Femur (tissue), 1 donor: ENCODE data around the gene CHSY1.
A peak's percentile ranks its signal among the peaks of the same experiment; 100 is the strongest.

Source experiments
- DNase-seq: peaks from one replicate; pipeline ENCODE4 v3.0.0-alpha.2; 2017

Gene CHSY1

DNA sequence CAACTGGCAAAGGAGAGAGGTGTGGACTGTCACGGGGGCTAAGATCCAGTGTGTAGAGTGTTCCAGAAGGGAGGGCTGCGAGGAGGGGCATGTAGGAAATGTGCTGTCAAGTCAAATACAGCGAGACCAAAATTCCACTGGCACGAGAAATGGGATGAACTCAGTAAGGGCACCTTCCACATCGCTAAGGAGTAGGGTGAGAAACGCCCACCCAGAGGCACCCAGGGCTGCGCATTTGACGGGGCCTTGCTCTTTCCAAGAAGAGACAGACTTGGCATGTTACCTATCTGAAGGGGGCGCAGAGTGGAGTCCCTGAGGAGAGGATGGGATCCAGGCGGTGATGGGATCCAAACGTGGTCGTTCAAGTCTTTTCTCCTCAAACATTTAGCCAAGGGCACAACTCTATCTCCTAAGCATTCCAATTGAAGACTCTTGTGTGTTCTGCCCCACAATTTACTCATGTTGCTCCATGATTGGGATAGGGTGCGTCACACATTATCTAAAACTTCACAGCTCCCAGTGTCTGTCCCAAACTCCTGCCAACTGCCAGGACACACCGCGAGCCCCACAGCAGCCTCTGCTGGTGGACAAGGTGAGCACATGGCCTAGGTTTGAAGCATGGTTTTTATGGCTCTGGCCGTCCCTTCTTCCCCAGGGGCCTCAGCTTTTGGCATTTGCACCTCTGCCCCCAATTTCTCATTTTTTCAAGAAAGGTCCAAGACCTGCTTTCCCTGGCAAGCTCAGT is 17.8 kb upstream of the CHSY1 start:
- DNase-seq: no peak

DNA sequence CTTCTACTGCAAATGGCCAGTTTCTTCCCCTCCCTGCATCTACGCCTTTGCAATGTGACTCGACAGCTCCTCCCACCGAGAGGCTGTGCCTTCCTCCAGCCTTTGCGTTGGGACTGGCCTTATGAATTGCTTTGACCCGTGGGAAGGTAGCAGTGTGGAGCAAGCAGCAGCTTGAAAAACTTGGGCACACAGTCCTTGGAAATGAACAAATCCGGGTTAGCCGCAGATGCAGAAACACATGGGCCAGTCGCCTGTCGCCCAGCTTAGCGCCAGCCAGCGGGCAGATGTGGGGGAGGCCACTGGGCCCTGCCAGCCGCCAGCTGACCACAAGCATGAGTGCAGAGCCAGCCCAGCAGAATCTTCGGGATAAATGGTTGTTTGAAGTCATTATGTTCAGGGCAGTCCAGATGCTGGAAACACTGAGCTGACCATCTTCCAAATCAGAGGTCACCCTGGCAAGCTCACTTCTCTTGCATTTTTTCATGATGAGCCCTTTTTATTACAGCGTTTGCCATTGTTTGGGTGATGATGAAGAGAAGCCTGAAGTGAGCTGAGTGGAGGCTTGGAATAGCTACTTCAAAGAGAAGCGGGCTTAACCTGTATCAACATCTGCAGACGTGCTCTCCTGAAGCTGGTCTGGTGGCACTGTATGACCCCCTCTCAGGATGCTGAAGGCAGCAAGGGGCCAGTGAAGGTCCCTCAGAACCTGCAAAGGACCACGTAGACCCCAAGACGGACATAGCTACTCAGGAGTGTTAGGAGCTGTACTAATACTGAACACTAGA is 15.7 kb upstream of the CHSY1 start:
- peak; percentile 77 for DNase-seq

DNA sequence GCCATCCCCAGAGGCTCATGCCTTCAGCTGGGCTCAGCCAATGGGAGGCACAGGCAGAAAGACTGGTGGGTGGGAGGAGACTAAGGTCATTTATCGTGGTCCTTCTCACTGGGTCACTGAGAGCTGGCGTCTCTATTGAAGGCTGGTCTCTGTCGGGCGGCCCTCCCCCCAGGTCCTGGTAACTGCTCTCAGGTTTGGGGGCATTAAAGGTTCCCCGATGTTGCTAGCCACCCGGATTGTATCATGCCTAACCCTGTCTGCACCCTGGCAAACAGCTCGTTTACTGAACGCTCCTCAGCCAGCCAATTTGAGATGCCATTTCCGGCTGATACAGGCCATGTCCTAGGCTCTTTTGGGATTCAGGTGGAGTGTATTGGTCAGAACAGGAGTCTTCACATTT is 14.9 kb upstream of the CHSY1 start:
- no peak for DNase-seq

DNA sequence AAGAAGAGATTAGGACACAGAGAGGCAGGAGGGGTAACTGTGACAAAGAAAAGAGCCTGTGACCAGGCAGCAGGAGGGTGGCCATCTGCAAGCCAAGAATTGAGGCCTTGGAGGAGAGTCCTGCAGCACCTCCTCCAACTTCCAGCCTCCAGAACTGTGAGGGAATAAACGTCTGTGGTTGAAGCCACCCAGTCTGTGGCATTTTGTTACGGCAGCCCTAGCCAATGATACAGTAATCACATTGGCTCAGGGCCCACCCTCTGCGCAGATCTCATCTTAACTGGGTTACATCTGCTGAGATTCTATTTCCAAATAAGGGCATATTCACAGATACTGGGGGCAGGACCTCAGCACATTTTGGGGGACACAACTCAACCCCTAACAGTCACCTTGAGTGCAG is 14.2 kb upstream of the CHSY1 start:
- no peak for DNase-seq

DNA sequence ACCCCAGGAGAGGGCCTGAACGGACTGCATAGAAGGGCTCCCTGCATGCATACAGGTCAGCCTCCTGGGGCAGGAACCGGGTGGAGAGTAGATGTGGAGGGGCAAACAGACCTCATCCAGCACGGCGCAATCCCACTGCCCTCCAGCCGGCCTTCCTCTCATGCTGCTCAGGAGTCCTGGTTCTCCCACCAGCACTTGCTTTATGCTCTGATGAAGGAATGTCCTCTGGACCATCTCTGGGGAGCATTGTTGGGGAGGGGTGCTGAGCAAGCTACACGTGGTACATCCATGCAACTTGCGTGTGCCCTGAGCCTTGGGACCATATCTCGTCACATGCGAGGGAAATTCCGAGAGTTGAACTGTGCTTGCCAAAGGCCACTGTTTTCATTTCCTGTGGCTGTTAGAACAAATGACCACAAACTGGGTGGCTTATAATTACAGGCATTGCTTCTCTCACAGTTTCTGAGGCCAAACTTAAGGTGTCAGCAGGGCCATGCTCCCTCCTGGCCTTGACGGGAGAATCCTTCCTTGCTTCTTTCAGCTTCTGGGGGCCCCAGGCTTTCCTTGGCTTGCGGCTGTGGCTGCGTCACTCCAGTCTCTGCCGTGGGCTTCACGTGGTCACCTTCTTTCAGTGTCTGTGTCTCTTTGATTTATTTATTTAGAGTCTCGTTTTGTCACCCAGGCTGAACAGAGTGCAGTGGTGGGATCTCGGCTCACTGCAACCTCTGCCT is 13.2 kb upstream of the CHSY1 start:
- no peak for DNase-seq

DNA sequence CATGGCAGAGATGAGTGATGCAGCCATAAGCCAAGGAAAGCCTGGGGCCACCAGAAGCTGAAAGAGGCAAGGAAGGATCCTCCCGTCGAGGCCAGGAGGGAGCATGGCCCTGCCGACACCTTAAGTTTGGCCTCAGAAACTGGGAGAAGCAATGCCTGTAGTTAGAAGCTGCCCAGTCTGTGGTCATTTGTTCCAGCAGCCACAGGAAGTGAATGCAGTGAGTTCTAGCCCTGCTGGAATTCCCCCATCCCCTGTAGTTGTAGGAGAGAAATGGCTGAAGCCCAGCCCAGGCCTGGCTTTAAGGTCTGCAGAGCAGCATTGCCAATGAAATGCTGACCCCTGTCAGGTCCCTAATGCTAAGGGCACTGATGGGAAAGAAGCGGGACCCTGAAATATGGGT is 12.2 kb upstream of the CHSY1 start:
- no peak for DNase-seq

DNA sequence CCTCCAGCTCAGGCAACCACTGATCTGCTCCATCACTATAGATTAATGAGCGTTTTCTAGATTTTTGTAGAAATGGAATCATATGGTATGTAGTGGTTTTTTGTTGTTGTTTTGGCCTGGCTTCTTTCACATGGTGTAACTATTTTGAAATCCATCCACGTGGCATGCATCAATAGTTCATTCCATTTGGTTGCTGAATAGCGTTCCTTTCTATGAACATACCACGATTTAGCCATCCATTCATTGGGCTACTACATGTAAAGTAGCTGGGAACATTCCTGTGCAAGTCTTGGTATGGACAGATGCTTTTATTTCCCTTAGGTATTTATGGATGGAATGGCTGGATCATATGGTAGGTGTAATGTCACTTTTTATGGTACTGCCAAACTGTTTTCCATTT is 10.7 kb upstream of the CHSY1 start:
- no peak for DNase-seq

DNA sequence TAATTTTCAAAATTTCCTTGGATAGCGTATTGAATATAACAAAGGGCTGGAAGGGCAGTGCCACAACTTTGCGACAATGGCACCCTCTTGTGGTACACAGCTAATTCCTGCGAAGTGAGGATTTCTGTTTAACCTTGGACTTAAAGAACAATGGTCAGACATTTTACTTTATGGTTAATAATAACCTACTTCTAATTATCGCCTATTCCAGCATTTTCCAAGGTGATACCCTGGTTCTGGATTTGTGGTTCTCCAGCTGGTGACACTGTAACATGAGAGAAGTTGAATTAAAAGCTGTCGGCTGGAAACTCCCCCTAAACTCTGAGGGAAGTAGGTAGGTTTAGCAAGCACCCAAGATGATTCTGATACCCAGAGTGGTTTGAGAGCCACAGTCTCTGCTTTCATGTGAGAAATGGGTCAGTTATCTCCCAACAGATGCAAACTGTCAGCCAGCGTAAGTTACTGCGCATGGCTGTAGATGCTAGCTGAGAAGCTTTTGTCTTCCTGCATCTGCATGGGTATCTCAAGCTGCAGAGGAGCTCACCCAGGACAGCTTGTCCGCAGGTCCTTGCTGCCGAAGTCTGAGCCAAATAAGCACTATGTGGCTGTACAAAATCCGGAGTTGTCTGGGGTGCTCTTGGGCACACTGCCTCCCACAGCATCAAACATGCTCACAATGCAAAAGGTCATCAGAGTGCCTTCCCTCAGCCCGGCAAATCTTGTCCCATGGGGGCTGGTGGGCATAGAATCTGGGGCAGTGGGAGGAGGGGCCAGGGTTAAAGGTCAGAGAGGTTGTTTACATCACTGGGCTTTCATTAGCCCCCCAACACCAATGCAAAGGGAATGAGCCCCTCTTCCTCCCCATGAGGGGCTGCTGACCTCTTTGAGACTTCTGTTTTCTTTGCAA is 6.6 kb upstream of the CHSY1 start:
- DNase-seq: peak; percentile 76

DNA sequence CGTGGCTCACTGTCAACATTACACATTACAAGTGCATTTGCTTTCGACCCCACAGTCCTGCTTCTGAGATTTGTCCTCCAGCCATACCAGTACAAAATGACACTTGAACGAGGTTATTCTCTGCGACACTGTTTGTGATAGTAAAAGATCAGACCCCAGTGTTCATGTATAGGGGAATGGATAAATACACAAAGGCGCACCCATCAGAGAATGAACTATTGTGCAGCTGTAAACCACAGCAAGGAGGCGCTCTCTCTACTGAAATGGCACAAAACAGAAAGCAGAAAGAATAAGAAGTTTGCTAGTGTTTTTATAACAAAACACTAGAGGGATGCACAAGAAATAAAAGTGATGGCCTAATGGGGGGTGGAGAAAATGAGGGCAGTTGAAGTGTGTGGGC is 4.9 kb upstream of the CHSY1 start:
- no peak for DNase-seq

DNA sequence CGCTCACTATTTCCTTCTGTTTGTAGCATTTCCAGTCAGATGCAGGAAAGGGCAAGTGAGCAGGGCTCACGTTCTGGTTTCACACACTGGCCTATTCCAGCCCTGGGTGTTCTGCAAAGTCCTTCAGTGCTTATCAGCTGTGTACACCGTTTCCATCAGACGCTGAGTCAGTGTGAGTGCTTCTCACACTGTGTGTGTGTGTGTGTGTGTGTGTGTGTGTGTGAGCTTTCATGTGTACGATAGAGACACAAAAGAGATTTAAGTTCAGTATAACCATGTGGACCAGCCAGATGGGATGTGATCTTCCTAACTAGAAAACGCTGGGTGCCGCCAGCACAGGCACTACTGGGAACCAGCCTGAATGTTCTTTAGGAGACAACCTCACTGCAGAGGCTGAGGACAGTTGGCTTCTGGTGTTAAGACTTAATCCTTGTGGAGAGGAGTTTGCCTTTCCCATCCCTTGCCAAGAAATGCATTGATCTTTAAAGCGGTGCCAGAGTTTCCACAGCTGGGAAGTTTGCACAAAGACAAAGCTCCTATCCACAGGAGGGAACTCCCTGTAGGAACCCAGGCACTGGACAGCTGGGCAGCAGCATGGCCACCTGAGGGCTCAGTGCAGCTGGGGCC is 3.9 kb upstream of the CHSY1 start:
- peak; percentile 73 for DNase-seq

DNA sequence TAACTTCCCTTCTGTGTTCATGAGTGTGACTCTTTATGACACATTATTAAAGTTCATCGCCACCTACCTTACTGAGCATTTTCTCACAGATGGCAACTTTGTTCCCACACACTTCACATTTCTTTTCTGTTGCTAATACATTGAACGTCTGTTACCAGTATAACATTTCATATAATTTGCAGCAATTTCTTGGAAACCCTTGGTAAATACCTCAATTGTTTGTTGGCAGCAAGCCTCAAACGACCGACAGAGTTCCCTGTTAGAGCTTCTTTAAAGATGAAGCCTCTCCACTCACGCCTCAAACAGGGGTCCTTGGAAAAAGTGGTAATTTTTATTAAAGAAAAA is 3.2 kb upstream of the CHSY1 start:
- DNase-seq: no peak

DNA sequence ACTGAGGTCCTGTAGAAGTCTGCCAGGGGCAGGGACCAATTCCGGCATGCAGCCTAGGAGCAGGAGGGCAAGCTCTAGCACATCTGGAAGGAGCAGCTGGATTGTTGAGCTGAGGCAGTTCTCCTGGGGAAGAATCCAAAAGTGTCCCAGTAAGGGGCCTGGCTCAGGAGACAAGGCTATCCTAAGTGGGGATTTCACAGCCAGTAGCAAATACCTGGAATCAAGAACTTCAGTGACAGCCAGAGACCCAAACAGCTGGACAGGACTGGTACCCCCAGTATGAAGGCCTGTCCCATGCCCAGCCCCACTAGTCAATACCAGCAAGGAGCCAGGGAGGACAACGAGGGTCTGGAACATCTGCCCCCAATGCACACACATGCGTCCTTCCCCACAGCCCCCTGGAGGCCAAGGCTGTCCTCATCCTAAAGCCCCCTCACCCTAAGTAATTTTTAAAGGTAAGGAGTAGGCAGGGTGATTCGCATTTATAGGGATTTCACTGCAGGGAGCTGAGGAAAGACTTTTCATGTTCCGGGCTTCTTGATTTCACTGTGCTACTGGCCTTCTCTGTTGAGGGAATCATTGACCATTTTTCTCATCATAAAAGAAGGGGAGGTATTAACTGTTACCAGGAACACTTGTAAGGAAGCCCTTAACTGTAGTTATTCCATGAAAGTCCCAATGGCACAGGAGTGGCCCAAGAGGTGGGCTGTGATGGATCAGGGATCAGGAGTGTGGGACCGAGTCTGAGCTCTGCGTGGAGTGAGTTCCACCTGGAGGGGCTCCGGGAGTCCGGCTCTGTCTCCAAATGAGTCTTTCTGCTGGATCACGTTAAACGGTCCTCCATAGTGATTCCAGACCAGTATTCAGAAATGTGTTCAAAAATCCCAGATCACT is 2.6 kb upstream of the CHSY1 start:
- no peak for DNase-seq

DNA sequence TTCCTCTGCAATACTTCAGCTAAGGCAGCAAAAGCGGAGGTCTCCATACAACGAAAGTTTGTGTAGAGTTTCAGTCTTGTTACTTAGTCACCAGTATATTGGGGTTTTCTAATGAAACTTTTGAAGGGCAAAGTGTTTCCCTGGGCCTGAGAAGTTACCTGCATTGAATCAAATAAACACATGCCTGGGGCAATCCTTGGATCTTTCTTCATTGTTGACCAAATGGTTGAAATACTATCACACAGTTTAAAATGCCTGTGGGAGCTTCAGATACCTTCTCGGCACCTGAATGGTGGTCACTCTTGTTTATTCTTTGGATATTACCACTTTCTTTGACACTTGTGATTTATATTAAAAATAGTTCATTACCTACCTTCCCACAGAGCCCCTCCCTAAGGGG is 988 bp upstream of the CHSY1 start:
- DNase-seq: no peak

DNA sequence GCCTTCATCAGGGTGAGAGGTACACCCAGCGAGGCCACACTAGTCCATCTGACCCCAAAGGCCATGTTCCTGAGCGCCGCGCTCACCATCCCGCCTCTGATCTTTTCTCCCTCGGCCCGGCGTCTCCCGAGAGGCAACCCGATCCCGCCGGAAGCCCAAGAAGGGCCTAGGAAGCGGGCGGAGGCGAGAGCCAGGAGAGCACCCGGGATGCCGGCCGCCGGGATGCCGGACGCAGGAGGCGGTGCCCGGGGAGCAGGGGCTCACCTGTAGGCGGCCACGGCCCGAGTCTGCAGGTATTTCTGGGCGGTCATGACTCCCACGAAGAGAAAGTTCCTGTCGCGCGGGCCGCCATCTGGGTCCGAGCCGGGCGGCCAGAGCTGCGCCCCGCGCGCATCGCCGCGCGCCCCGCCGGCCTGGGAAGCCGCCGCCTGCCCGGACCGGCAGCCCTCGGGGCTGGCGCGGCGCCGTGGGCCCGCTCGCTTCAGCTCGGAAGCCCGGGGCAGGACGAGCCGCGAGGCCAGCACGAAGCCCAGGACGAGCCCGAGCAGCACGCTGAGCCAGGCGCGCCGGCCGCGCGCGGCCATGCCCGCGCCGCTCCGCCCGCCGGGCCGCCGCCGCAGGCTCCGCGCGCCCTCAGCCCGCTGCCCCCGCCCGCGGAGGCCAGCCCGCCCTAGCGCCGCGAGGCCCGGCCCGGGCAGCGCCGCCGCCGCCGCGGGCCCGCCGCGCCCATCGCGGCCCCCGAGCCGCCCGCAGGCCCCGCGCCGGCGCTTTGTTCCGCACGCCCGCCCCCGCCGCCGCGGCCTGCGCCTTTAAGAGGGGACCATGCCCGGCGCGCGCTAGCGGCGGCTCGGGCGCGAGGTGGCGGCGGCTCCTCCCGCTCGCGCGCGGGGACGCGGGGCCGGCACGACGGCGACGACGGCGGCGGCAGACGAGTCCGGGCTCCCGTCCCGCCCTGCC is 697 bp downstream of the CHSY1 start:
- no peak for DNase-seq

DNA sequence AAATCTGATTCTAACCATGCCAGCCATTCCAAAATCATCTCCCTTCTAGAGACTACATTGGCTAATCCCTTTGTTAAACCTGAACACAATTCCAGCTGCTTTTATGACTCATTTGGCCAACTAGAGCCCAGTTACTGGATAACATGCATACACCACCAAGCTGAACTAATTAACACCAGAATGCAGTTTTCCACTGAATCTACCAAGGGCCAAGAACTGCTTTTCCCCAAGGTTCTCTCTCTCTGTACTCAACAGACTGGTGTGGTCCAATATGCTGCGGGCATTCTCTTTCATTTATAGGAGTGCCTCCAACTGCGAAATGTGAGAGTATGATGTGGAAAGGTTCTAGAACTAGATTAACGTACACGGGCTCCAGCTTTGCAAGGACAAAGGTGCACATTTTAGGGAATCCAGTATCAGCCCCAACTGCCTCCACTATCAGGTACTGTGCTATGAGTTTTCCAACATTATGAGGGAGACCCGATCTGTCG is 1.5 kb downstream of the CHSY1 start:
- no peak for DNase-seq

DNA sequence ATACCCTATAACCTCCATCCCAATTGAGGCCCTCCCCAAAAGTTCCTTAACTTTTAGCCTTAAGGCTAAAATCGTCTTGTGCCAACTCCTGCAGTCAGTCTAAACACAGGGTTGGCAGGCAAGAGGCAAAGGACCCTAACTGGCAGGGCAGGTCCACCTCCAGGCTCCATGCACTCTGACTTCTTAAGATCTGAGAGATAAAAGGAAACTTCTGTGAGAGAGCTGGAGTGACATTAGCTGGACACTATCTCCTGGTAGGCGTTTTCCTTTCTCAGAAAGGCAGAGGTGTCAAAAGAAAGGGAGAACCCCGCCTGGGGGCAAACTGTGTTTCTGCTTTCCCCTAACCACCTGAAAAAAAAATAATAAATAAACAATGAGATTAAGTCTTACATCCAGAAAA is 3.6 kb downstream of the CHSY1 start:
- no peak for DNase-seq

DNA sequence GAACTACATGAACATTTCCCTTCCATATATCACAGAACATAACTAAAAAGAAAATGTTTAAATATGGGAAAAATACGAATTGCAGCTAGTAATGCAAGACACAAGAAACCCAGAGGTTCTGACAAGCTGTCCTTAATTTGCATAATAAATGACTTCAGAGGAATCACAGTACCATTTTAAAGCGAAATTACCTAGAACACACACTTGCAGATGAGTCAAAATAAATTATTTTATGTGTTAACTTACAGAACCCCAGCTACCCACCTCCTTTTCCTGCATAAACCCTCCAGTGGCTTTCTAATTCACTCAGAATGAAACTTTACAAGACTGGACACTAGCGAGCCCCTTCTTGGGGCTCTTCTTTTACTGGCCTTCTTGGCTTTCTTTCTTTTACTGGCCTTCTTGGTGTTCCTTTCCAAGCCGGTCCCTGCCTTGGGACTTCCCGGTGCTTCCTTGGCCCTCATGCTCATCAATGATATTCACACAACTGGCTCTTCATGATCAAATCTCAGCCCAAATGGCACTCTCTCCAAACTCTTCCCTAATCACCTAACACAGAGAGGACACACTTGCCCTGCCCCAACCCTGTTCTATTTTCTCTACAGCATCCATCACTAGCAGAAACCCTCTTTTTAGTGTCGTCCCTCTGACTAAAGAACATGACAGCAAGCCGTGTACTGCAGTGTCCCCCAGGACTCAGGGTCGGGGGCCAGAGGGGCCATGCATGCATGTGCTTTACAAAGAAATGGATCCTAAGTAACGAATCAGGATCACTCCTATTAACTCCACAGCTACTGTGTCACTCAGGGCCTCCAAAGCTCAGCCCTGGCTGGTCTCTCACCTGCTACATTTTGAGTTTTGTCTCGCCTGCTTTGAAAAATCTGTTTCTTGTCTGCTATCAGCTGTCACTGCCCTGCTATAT is 4.8 kb downstream of the CHSY1 start:
- peak; percentile 11 for DNase-seq

DNA sequence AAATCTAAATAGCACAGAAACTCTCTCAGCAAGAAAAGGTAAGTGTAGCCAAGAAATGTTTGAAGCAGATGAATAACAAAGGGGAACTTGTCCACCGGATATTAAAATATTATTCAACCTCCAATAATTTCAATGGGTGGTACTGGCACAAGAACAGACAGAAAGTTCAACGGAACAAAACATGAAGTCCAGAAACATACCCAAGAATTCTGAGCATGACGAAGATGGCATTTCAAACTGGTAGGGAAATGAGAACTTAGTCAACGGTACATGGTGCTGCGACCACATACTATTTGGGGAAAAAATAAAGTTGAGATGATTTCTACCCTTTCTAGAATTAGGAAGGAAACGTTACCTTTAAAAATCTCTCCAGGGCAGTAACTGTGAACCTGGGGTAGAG is 5.5 kb downstream of the CHSY1 start:
- DNase-seq: no peak
